ENCODE measurements around the gene PRKACA. TPM values are rescaled to one million over a fixed set of nuclear protein-coding genes. Genes with fewer than 3 reads are reported as not detected.

Gene PRKACA
- total and polyA plus RNA-seq, 2 donors (not counting 3 experiments of a cell fraction or from before 2014, with no cell fraction given): 44.2 to 97.5 TPM

DNA sequence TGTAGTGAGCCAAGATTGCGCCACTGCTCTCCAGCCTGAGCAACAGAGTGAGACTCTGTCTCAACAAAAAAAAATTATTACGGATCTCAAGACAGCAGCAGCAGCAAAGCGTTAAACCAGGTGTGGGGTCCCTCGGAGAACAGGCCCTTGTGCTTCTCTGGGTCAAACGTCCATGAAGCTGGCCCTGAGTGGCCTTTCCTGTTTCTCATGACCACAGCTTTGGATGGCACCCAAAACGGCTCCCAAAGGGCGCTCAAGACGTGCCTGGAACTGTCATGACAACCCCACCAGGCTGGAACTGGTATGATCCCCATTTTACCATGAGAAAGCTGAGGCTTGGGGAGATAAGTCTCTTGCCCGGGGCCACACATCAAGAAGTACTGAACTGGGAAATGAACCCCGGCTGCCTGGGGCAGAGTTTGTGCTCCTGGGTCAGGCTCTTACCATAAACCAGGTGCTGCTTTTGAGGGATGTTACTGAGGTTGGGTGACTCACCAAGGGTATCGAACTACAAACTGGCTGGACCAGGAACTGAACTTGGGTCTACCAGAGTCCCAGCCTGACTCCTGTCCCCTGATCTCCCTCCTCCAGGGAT is 15.4 kb downstream of the PRKACA start:
- DNase-seq (ENCODE audit: low read depth, low spot score): no peak
- Histone ChIP-seq H3K9me3 (replicated peaks; ENCODE audit: control insufficient read depth, insufficient read depth, low read length) (no peaks in the 10 kb centered on the region), H3K27me3 (ENCODE audit: control insufficient read depth in 2 of 2, insufficient read depth in 2 of 2, low read length in 2 of 2) (no peaks in the 10 kb centered on the region), H3K27ac (ENCODE audit: insufficient read depth, low read depth, low read length) (no peak overlapping the region), H3K4me2 (ENCODE audit: insufficient read depth, low read length) (no peak overlapping the region), H3K9me1 (replicated peaks; ENCODE audit: control insufficient read depth, extremely low read depth, insufficient read depth, low read length) (no peaks in the 10 kb centered on the region), H3K79me2 (ENCODE audit: control insufficient read depth, insufficient read depth, low read length) (no peaks in the 10 kb centered on the region), H3K9ac (replicated peaks; ENCODE audit: extremely low read depth, insufficient read depth, low read length) (no peak overlapping the region), H3K4me3 (replicated peaks in 1 of 3; ENCODE audit: insufficient read depth in 1 of 3, low read depth in 1 of 3, low read length in 3 of 3) (no peak overlapping the region), H2AFZ (ENCODE audit: low read depth, low read length) (no peak overlapping the region), H4K20me1 (replicated peaks; ENCODE audit: control insufficient read depth, extremely low read depth, insufficient read depth, low read length) (no peaks in the 10 kb centered on the region), H3K36me3 (ENCODE audit: control insufficient read depth in 2 of 2, extremely low read depth in 1 of 2, insufficient read depth in 2 of 2, low read length in 2 of 2) (peaks cover 0 to 23% of the 10 kb centered on the region in 2 experiments), H3K4me1 (ENCODE audit: control insufficient read depth, extremely low read depth, insufficient read depth, low read length) (no peaks in the 10 kb centered on the region)
- dilution Hi-C loops (cut with MboI; ENCODE audit: extremely low pct_ligation_motif_present, low sequenced_read_pairs): no loop called here
- CTCF ChIA-PET: interaction anchor here (1.7 kb wide), 1 partner anchor 21 kb away, joined by 5 read pairs; no protein-coding TSS in a partner anchor
- intact Hi-C loops (cut with micrococcal nuclease): no loop called here
- TF ChIP-seq GATA2 (IDR thresholded peaks at IDR 0.05; ENCODE audit: insufficient read depth, insufficient read length, low read depth, low read length): no peak
- TF ChIP-seq MAX (IDR thresholded peaks at IDR 0.05; ENCODE audit: insufficient read depth, insufficient read length): no peak
- no peak for TF ChIP-seq FOS (IDR thresholded peaks at IDR 0.05; ENCODE audit: borderline replicate concordance, insufficient read depth, low read length)
- TF ChIP-seq EZH2 (IDR thresholded peaks at IDR 0.05; ENCODE audit: borderline replicate concordance, low read depth, low read length, severe bottlenecking): no peak
- TF ChIP-seq, protein P1, sequence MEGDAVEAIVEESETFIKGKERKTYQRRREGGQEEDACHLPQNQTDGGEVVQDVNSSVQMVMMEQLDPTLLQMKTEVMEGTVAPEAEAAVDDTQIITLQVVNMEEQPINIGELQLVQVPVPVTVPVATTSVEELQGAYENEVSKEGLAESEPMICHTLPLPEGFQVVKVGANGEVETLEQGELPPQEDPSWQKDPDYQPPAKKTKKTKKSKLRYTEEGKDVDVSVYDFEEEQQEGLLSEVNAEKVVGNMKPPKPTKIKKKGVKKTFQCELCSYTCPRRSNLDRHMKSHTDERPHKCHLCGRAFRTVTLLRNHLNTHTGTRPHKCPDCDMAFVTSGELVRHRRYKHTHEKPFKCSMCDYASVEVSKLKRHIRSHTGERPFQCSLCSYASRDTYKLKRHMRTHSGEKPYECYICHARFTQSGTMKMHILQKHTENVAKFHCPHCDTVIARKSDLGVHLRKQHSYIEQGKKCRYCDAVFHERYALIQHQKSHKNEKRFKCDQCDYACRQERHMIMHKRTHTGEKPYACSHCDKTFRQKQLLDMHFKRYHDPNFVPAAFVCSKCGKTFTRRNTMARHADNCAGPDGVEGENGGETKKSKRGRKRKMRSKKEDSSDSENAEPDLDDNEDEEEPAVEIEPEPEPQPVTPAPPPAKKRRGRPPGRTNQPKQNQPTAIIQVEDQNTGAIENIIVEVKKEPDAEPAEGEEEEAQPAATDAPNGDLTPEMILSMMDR (IDR thresholded peaks at IDR 0.05; ENCODE audit: extremely low read depth in 1 of 2, insufficient read depth in 1 of 2, low read depth in 1 of 2, low read length in 2 of 2): no peak
- TF ChIP-seq POLR2AphosphoS5 (IDR thresholded peaks at IDR 0.05; ENCODE audit: insufficient read depth, low read depth, low read length): no peak
- TF ChIP-seq POLR2A (IDR thresholded peaks at IDR 0.05; ENCODE audit: low read depth, low read length): no peak
- TF ChIP-seq MYC (IDR thresholded peaks at IDR 0.05; ENCODE audit: low read depth, low read length): no peak
- no peak for TF ChIP-seq JUN (IDR thresholded peaks at IDR 0.05; ENCODE audit: borderline replicate concordance, insufficient read depth, insufficient read length, low read depth)
- no peak for FAIRE-seq
- POLR2A ChIA-PET: no interaction called here
- BruUV-seq (replicated peaks): no TSS peak

Data from endothelial cell of umbilical vein (primary cell).